GM18868 (cell line): ENCODE measurements around the gene TPRN.

Experiments used
- ATAC-seq: cut with Tn5 transposase; IDR thresholded peaks from one replicate; pipeline ENCODE4 v1.9.1; 2021; ENCODE audit warnings: mild to moderate bottlenecking, moderate library complexity; ENCODE audit not compliant: unreplicated experiment

The TPRN gene

DNA sequence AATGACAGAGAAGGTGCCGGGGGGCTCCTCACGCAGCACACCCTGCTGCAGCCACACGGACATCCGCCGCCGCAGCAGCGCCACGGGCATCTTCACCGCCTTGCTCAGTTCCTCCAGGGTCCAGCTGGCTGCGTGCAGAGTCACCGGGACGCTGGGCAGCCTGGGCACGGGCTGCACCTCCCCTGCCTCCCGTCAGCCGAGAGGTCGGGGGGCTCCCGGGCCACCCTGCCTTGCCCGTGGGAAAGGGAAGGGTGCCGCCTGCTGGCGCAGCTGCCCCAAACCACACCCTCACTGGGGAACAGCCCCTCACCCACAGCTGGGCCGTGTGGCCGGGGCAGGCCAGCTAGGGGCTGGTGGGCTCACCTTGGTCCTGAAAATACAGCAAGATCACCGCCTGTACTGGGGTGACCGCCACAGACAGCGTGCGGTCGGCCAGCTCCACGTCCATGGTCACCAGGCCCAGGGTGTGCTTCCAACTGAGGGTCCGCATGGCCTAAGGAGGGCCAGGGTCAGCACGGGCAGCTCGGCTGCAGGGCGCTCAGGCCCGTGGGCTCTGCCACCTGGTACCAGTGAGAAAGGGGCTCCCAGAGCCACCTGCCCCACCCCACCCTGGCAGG lies 25.1 kb downstream of the TPRN start:
- ATAC-seq, result no peak

DNA sequence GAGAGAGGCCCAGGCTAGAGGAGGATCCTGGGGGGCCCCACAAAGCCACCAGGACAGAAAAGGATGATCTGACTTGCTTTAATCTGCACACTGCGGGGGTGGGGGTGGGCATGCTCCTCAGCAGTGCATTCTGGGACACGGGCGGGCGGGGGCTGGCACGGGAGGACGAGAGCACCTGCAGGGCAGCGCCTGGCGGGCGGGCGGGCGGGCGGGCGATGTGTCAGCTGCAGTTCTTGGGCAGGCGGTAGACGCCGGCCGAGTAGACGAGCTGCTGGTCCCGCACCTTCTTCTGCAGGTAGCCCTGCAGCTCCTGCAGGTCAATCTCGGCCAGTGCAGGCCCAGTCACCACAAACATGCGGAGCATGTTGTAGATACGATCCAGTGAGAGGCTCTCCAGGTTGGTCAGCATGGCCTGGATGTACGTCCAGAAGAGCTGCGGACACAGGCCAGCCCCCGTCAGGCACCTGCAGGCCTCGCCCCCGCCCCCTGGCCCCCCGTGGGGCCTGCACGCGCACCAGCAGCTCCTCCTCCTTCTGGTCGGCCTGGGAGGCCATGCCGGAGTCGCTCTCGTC lies 25.7 kb downstream of the TPRN start:
- ATAC-seq, result no peak

DNA sequence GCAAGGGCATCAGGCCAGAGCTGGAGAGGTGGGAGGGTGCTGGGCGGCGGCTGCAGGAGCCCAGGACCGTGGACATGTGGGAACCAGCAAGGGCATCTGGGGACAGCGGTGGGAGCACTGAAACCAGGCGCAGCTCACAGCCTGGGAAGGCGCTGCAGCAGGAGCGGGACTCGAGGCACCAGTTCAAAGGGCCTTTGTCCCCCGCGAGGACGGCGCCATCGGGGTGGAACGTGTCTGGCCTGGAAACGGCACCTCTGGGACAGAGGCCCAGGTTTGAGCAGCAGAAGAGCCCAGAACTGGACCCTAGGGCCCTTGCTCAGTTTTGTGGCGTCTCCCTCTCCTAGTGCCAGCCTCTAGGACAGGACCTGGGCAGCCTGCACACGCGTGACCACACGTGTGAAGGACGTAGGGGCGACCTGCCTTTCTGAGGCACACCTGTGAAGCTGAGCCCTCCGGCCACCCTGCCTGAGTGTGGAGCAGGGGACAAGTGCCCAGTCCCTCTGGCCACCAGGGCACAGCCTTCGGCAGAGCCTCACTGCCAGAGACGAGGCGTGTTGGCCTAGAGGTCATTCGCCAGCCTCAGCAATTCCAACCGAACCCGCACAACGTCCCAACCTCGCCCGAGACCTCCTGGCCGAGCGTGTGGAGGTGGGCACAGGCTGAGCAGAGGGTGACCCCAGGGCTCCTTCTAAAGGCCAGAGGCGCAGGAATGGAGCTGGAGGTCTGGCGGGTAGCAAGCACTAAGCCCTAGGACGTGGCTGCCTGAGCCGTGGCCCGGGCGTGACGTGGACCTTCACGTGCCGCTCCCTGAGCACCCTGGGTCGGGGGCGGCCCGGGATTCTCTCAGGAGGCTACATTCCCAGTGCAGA lies 26.5 kb downstream of the TPRN start:
- ATAC-seq, result no peak

DNA sequence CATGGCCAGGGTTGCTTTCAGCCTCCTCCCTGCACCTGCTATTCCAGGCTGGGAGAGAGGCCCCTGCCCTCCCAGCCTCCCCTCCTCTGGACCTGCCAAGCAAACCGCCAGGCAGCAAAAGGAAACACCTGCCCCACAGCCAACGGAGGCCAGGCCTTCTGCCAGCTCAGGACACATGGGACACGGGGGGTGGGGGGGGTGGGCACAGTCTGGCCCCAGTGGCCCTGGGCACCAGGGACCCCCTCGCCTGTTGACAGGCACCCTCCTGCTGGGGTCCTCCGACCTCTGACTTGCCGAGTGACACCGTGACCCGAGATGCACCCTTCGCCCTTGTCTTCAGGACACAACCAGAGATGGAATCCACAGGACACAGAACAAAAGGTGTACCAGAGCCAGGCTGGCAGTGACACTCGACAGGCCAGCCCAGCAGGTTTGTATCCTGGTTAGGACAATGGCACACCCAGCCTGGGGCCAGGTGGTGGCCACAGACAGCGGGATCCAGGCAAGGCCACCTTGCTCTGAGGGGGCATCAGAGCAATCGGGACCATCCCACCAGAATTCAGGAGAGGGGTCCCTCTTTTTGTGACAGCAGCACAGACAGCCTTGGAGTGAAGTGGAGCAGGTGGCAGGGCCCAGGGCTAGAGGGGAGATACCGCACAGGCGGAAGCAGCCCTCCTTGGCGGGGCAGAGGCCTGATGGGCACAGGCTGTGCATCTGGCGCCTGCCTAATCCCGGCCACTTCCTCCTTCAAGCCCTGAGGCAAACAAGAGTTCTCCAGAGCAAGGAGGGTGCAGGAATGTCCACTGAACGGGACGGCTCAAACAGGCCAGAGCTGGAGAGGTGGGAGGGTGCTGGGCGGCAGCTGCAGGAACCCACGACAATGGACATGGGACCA lies 27.4 kb downstream of the TPRN start:
- ATAC-seq, result no peak

DNA sequence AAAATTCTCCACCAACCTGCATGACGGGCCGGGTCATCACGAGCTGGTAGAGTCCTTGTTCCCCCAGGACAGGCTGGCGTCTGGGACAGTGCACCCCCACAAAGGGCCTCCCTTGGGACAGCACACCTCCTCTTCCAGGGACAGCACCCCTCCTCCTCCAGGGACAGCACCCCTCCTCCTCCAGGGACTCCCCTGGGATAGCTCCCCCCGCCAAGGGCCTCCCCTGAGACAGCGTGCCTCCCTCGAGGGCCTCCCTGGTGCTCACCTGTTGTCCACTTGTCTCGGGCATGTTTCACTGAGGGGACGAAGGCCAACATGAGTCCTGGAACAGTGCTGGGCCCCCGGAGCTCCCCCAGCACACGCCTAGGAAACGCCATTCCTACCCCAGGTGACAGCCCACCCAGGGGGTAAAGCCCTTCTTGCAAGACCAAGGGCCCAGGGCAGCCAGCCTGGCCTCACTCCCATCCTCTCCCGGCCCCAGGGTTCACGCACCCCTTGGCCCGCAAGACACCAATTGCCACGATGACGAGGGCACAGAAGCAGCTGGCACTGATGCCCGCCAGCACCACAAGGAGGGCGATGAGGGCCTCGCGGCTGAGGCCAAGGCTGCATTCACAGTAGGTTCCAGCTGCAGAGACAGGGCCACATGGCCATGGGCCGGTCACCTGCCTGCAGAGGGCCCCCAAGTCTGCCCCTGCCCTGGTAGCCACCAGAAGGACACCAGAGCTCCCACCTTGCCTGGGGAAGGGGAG lies 29.2 kb downstream of the TPRN start:
- no peak for ATAC-seq

DNA sequence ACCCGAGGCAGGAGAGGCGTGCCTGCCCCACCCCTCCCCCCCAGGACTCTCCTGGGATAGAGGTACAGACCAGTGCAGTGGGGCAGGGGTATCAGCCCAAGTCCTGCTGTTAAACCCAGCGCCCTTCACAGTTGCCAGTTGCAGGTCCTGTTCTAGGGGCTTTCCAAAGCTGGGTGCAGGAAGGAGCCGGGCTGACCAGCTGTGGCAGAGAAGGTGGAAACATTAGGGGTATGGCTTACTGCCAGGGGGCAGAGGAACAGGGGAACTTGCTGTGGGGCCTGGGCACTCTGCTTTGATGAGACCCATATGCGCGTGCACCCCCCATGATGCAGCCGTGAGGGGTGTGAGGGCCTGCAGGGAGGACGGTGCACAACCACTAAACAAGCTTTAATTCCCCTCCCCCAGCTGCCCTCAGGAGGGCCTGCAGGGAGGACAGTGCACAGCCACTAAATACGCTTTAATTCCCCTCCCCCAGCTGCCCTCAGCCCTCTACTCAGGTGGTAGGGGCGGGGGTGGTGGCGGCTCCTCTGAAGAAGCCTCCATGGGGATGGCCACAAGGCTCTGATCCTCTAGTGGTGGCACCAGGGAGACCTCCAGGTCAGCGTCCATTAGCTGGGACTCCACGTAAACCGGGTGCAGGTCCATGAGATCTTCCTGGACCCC lies 29.9 kb downstream of the TPRN start:
- no peak for ATAC-seq

DNA sequence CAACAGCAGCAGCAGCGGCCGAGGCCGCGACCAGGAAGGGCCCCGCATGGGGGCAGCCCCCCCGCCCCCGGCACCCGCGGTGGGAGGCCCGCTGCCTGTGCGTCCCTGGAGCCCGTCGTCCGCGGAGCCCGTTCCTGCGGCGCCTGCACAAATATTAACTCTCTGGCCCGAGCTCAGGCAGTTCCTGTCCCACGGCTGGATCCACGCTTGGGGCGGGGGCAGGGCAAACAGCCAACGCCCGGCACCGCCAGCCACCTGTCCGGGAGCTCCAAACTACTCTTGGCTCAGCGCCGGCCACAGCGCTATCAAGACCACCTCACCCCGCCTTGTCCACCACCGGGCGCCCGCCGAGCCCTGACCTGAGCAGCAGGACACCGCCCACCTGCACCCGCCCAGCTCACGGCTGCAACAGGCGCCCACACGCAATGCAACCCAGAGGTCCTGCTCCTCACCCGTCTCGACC lies 30.6 kb downstream of the TPRN start, which contains the start of gene LRRC26:
Gene LRRC26, minus strand, starts transcription at position 156 of the 463 bp plus-strand sequence. Its CDS starts 108 bp downstream, at position 48.
- no peak for ATAC-seq

DNA sequence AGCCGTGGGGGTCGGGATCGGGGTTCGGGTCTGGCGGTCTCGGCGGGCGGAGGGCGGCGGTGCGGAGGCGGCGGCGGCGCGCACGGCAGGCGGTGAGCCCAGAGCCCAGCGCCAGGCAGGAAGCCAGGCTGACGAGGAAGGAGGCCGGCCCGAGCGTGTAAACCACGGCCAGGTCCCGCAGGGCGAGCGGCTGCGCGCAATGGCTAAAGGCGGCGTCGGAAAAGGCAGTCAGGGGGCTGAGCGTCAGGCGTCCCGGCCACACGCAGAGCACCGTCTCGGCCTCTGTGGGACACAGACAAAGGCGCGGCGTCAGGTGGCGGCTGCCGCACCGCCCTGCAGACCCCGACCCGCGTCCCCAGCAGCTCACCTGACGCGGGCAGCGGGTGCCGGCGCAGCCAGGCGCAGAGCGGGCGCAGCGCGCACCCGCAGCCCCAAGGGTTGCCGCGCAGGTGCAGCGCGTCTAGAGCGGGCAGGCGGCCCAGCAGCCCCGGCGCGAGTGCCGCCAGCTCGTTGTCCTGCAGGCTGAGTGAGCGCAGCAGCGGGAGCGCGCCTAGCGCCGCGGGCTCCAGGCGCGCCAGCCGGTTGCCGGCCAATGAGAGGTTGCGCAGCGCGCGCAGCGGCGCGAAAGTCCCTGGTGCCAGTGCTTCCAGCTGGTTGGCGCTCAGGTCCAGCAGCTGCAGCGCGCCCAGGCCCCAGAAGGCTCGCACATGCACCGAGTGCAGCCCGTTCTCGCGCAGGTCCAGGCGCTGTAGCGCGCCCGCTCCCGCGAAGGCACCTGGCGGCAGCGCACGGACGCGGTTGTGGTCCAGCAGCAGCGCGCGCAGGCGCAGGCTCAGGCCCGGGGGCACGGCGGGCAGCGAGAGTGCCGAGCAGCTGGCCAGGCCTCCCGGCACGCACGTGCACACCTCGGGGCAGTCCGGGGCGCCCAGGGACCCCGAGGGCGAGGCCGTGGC lies 31.4 kb downstream of the TPRN start:
- ATAC-seq, result no peak

DNA sequence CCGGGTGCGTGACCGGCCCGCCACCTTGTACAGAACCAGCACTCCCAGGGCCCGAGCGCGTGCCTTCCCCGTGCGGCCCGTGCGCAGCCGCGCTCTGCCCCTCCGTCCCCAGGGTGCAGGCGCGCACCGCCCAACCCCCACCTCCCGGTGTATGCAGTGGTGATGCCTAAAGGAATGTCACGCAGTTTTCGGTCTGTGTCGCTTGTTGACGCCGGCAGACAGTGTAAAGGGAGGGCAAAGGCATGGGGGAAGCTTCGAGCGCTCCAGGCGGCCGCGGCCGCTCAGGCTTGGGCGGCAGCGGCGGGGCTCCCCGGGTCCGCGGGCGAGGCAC lies 32.0 kb downstream of the TPRN start:
- ATAC-seq, result no peak

DNA sequence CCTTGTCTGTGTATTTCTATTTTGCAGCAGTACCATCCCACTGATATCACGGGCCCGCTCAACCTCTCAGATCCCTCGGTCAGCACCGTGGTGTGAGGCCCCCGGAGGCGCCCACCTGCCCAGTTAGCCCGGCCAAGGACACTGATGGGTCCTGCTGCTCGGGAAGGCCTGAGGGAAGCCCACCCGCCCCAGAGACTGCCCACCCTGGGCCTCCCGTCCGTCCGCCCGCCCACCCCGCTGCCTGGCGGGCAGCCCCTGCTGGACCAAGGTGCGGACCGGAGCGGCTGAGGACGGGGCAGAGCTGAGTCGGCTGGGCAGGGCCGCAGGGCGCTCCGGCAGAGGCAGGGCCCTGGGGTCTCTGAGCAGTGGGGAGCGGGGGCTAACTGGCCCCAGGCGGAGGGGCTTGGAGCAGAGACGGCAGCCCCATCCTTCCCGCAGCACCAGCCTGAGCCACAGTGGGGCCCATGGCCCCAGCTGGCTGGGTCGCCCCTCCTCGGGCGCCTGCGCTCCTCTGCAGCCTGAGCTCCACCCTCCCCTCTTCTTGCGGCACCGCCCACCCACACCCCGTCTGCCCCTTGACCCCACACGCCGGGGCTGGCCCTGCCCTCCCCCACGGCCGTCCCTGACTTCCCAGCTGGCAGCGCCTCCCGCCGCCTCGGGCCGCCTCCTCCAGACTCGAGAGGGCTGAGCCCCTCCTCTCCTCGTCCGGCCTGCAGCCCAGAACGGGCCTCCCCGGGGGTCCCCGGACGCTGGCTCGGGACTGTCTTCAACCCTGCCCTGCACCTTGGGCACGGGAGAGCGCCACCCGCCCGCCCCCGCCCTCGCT lies 32.6 kb downstream of the TPRN start:
- no peak for ATAC-seq

DNA sequence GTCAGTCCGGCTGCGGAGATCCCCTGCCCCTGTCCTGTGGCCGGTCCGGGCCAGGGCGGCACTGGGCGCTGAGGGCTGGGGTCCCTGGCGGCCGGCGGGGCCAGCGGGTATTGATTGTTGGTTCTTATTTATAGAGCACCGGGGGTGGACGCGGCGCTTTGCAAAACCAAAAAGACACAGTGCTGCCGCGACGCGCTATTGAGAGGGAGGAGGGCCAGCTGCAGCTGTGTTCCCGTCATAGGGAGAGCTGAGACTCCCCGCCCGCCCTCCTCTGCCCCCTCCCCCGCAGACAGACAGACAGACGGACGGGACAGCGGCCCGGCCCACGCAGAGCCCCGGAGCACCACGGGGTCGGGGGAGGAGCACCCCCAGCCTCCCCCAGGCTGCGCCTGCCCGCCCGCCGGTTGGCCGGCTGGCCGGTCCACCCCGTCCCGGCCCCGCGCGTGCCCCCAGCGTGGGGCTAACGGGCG lies 33.2 kb downstream of the TPRN start:
- ATAC-seq, result no peak

DNA sequence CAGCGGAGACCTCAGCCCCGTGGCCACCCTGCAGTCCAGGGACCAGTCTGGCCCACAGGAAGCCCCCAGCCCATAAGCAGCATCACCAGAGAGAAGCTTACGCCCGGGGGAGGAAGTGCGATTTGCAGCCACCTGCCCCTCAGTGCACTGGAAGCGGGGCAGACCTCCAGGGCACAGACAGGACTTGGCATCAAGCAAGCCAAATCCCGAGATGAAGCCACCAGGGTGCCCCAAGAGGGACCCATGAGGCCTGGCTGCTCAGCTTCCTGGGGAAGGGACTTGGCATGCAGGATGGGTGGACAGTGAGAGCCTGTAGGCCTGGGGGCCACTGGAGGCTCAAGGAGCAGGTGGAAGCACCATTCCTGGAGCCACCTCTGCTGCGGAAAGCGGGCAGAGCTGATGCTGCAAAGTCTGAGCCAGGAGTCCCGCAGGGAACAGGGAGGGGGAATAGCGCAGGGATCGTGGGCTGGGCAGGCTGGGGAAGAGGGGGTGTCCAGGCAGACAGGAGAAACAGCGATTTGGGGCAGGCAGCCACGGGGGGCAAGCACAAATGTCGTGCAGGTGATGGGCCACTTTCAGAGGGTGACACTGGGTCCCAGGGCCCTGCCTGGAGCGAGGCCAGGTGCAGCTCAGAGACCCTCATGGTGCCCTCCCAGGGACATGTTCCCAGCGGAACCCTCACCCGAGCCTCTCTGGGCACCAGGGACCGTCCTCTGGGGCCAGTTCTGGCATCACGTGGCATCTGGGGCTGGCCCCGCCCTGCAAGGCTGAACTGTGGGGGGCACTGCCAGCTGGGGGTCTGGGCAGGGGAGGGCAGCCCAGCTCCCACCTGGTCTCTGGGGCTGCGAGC lies 33.9 kb downstream of the TPRN start:
- ATAC-seq, result no peak

DNA sequence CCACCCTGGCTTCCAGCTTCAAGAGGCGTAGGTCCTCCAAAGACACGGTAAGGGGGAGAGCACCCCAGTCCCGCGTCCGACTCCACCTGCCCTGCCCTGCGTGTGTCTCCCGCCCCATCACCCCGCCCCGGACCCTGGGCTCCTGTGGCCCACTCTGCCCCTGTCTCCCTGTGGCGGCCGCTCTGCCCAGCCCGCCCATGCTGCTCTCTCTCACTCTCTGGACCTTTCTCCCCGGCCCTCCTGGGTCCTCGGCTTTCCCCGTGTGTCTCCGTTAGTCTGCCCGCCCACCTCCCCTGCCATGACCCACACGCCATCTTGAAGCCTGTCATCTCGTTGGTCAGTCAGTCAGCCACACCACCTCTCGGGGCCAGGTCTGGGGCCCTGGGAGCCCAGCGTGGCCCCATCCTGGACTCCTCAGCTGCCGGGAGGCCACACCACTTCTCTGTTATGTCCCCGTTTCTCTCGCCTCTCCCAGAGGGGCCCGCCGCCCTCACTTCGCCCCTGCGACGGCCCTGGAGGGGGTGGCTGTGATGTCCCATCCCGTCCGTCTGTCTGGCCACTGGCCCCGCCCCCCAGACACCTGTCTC lies 35.2 kb downstream of the TPRN start:
- ATAC-seq, result no peak

DNA sequence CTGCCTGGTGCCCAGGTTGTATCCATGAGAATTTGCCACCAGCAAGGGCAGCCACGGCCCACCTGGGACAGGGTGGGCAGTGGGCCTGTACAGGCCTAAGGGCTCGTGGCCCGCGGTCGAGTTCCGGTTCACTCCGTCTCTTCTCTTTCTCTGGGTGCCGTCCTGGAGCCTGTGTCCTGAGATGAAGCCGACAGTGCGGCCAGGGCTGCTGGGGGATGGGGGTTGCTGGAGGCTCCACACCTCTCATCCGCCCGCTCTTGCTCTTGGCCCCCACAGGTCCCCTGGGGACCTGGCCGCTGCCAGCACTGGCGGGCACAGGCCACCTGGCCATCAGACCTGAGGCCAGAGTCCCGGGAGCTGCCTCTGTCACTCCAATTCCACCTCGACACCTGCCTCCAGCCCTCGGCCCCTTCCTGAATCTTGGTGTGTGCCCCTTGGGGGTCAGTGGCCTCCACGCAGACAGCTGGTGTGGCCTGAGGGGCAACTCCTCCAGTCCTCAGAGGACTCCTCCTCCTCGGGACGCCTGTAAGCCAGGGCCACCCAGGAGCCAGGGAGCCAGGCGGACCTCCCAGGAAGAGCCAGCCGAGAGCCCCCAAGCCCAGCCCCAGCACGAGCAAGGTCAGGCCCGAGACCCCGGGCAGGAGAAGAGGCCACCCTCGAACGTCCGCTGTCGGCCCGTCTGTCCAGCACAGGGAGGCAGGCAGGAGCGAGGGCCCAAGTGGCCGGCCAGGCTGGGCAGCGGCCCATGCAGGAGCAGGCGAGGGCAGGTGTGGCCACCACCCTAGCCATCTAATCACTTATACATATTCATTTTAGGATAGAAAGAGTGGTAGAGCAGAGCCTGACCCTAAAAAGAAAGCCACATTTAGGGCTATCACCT lies 35.9 kb downstream of the TPRN start:
- ATAC-seq, result no peak

DNA sequence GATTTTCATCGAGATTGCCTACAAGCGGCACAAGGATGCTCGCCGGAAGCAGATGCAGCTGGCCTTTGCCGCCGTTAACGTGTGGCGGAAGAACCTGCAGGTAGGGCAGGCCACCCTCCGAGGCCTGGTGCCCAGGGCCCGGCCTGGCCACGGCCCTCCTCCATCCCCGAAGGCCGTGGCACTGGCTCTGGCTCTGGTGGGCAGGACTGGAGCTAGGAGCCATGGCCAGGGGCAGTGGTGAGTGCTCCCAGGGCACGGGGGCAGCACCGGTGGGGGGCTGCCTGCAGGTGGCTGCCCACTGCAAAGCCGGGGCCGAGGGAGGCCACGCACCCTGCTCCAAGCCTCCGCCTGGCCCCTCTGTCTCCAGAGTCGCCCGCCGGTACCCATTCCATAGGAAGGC lies 36.7 kb downstream of the TPRN start:
- ATAC-seq, result no peak

DNA sequence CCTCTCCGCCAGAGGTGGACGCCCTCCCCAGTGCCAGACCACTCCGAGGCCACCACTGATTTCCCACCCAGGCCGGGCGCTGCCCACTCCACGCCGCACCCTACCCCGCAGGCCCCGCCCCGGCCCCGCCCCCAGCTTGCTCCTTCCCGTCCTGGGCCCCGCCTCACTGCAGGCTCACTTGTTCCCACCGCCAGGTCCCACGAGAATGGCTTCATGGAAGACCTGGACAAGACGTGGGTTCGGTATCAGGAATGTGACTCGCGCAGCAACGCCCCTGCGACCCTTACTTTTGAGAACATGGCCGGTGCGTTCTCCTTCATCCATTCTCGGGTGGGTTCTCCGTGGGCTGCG lies 37.2 kb downstream of the TPRN start:
- no peak for ATAC-seq
